Choroid plexus epithelial cell (primary cell): ENCODE data around the gene ESPNL.

Source experiments
- DNase-seq: peaks from one replicate; pipeline ENCODE4 v3.0.0-alpha.2; 2010; ENCODE audit warnings: low read depth
- H3K4me3 ChIP-seq: 2 replicates; pipeline ENCODE4 v1.5.1; 2011; ENCODE audit warnings: low read depth, mild to moderate bottlenecking, control low read depth, low read length, moderate library complexity
- CTCF ChIP-seq: conservative IDR thresholded peaks from 2 replicates; pipeline ENCODE4 v1.5.1; 2011; ENCODE audit warnings: low read depth, mild to moderate bottlenecking, control low read depth, inconsistent platforms, low read length, moderate library complexity

ESPNL gene

GRCh38 chr2:238149841-238150572, 49.9 kb downstream of the ESPNL start:
- TF ChIP-seq CTCF, result no peak
- H3K4me3 ChIP-seq, result no peak overlapping the region

DNA sequence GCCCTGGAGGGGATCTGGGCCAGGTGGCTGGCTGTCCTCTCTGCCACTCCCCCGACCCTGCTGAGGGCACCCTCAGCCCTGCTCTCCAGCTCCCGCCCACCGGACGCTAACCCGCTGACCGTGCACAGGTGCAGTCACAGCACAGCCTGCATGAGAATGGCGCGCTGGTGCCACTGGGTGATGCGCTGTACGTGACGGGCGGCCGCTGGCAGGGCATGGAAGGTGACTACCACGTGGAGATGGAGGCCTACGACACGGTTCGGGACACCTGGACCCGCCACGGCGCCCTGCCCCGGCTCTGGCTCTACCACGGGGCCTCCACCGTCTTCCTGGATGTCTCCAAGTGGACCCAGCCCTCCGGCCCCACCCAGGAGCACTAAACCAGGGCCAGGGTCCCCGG, 50.5 kb downstream of the ESPNL start:
- no peak overlapping the region for H3K4me3 ChIP-seq
- no peak for DNase-seq
- no peak for TF ChIP-seq CTCF

More at GRCh38 chr2:238149841-238150572, 49.9 kb downstream of the ESPNL start:
- DNase-seq, result no peak

DNA sequence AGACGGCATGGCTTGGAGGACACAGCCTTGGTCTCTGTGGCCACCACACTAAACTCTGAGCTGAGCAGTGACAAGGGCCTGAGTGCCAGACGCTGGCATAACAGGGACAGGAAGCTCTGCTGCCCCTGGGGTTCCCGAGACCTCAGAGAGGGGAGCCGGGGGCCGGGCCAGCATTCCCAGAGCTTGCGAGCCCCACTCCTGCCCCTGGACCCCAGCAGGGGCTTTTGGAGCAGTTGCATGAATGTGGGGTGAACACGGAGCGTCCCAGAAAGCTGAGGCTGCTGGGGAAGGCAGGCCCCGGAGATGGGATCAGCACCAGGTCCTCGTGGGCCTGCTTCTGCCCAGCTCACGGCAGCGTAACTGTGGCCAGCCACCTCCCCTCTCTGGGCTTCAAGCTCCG, 51.1 kb downstream of the ESPNL start:
- no peak for DNase-seq
- no peak for TF ChIP-seq CTCF
- H3K4me3 ChIP-seq, result no peak overlapping the region

DNA sequence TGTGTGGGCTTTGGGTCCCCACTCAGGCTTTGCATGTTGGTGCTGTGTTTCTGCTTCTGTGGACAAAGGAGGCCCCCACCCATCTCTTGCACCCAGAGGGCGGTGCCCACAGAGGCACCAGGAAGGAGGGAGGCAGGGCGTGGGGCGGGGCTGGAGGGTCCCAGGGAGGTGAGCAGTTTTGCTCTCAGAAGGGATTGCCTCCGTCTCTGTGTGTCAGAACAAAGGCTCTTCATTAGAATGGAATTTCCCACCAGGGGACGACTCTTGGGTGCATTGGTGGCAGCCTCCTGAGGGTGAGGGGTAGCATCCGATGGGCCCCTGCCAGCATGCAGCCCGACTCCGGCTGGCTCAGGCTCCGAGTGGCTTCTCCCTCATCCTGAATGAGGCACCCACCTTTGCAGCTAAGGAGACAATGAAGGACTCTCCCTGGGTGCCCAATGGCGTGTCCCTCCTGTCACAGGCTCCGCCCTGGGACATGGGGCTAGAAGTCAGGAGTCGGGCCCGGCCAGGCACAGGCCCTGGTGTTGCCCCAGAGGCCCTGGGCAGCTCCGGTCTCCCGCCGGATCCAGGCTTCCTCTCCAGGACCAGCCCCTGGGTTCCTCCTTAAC, 51.6 kb downstream of the ESPNL start:
- no peak for TF ChIP-seq CTCF
- H3K4me3 ChIP-seq, result no peak overlapping the region
- DNase-seq, result no peak

DNA sequence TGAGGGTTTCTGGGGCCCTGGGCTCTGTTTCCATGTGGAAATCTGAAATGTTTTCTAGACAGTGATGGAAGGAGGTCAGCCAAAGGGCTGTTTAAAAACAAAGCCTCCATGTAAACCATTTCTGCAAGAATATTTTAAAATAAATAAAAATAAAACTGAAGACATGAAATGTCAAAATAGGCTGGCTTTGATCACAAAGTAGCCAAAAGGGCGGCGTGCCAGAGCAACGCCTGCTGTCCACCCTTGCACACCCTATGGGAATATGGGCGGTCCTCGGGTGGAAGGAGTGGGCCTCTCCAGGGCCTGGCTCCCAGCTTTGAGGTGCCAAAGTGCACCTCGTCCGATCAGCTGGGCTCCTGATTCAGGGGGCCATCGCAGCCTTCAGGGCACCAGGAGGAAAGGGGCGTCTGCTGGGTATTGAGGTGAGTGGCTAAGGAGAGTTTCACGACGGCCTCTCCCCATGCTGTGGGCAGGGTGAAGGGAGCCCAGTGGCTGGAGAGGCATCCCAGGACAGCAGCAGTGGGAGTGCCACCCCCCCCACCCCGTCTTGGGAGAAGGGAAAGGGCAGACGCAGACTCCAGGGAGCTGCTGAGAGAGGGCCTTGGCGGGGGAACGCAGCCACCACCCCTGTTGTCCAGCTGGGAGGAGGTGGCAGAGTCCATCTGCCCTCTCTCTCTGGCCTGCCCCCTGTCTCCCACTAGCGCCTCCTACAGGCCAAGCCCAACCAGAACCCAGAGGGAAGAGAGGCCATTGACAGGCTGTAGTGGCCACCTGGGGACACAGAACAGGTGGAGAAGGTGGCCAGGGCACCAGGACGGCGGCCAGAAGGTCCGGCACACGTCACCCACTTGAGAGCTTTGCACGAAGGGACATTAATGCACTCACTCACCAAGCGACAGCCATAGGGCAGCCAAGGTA, 52.9 kb downstream of the ESPNL start:
- TF ChIP-seq CTCF, result no peak
- no peak overlapping the region for H3K4me3 ChIP-seq
- DNase-seq, result no peak

DNA sequence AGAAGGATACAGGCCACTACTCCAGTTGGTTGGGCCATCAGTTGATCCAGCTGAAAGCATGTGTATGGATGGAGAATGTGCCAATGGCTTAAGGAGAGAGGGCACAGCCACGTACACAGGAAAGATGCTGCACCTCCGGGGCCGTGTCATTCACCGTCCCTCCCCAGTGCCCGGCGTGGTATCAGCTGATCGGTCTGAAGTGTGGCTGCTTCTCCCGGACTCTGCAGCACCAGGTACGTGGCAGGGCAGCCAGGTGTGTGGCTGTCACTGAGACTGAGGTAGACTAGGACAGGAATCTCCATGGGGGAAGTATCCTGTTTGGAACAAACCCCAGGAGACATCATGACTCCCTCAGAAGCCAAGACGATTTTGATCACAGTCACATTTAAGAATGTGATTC, 54.4 kb downstream of the ESPNL start:
- no peak for TF ChIP-seq CTCF

More for the DNA sequence above, 54.4 kb downstream of the ESPNL start:
- no peak overlapping the region for H3K4me3 ChIP-seq
- no peak for DNase-seq
